Uterus (tissue), 4 donors: ENCODE measurements around the gene TMEM114. TPM values are rescaled to one million over a fixed set of nuclear protein-coding genes. Genes with fewer than 3 reads are reported as not detected.

ENCODE experiments used
- DNase-seq, 2 donors: peaks; one replicate each; pipeline ENCODE4 v3.0.0-alpha.2; 2019 to 2020
- H3K27ac ChIP-seq, 2 donors: fragments of 200-600 bp; sonication (generic); 1 replicate in 1 of 2; 2 replicates in 1 of 2; pipeline ENCODE4 v1.5.1; 2016 to 2018
- H3K27me3 ChIP-seq, 2 donors: fragments of 200-600 bp; sonication (generic); one replicate each; pipeline ENCODE4 v1.5.1; 2018 to 2019; ENCODE audit warnings: control low read depth in 1 of 2
- H3K36me3 ChIP-seq, 2 donors: fragments of 200-600 bp; sonication (generic); one replicate each; pipeline ENCODE4 v1.5.1; 2019; ENCODE audit warnings: control low read depth in 1 of 2
- H3K4me1 ChIP-seq, 2 donors: fragments of 200-600 bp; sonication (generic); one replicate each; pipeline ENCODE4 v1.5.1; 2018 to 2019; ENCODE audit warnings: control low read depth in 1 of 2
- H3K4me3 ChIP-seq, 2 donors: fragments of 200-600 bp; sonication (generic); 1 replicate in 1 of 2; 2 replicates in 1 of 2; pipeline ENCODE4 v1.5.1; 2018 to 2019; ENCODE audit warnings: mild to moderate bottlenecking in 1 of 2
- H3K9me3 ChIP-seq, 2 donors: fragments of 200-600 bp; sonication (generic); one replicate each; pipeline ENCODE4 v1.5.1; 2019; ENCODE audit warnings: control low read depth in 1 of 2
- POLR2A ChIP-seq, 2 donors: fragments of 450-650 bp; IDR thresholded peaks; one replicate each; pipeline ENCODE4 v1.6.1; 2016; ENCODE audit warnings: antibody characterized with exemption in 2 of 2, mild to moderate bottlenecking in 1 of 2, moderate library complexity in 1 of 2
- intact Hi-C: fragments of 100-400 bp; cut with DNase I; formaldehyde crosslinking; loops from one replicate; pipeline ENCODE4 v1.15.1; 2023; ENCODE audit warnings: low total_unique reads
- total RNA-seq, 4 donors: library from RNA; depleted of rRNA in 3 of 4; stranded (reverse); fragments of >200 nt in 3 of 4; gene quantifications; one replicate each; pipeline versions ENCODE4 v1.1.0 to v1.2.4, GENCODE V29; 2014 to 2023
- TF ChIP-seq, protein P1 (sequence below), 4 experiments: fragments of 200-600 bp in 2 of 4; fragments of 450-650 bp in 2 of 4; sonication (generic) in 2 of 4; IDR thresholded peaks; one replicate each; pipeline ENCODE4 v1.5.1; 2016 to 2019; ENCODE audit warnings: antibody characterized with exemption in 4 of 4, mild to moderate bottlenecking in 2 of 4, moderate library complexity in 1 of 4
- donor health status: DM: yes; HTN: yes; CAD: no.

The TMEM114 gene
- total RNA-seq, 4 donors from 2014 or later, result not detected

DNA sequence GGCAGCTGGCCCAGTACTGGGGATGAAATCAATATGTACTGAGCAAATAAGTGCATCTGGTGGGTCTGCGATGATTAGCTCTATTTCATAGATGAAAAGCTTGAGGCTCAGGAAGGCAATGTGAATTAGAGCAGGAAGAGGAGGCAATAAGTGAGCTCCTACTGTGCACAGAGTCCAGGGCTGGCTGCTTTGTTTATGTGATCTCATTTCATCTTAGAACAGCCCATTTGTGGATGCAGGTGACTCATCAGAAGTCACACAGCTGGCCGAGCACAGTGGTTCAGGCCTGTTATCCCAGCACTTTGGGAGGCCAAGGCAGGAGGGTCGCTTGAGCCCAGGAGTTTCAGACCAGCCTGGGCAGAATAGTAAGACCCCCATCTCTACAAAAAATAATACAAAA lies 7.1 kb downstream of the TMEM114 start:
- TF ChIP-seq, protein P1, sequence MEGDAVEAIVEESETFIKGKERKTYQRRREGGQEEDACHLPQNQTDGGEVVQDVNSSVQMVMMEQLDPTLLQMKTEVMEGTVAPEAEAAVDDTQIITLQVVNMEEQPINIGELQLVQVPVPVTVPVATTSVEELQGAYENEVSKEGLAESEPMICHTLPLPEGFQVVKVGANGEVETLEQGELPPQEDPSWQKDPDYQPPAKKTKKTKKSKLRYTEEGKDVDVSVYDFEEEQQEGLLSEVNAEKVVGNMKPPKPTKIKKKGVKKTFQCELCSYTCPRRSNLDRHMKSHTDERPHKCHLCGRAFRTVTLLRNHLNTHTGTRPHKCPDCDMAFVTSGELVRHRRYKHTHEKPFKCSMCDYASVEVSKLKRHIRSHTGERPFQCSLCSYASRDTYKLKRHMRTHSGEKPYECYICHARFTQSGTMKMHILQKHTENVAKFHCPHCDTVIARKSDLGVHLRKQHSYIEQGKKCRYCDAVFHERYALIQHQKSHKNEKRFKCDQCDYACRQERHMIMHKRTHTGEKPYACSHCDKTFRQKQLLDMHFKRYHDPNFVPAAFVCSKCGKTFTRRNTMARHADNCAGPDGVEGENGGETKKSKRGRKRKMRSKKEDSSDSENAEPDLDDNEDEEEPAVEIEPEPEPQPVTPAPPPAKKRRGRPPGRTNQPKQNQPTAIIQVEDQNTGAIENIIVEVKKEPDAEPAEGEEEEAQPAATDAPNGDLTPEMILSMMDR (IDR thresholded peaks at IDR 0.05), result no peak
- TF ChIP-seq POLR2A (IDR thresholded peaks at IDR 0.05), result no peak
- no peaks in the 10 kb centered on the region for H3K4me1 ChIP-seq
- H3K27me3 ChIP-seq, result peaks cover 0 to 3% of the 10 kb centered on the region in 2 donors
- no peak overlapping the region for H3K4me3 ChIP-seq
- no peaks in the 10 kb centered on the region for H3K36me3 ChIP-seq
- intact Hi-C loops, result no loop called here
- no peaks in the 10 kb centered on the region for H3K9me3 ChIP-seq
- H3K27ac ChIP-seq, result no peak overlapping the region
- DNase-seq, result no peak

- intact Hi-C loops, result no loop called here
Observed at GRCh38 chr16:8581831-8582580, 8.3 kb downstream of the TMEM114 start.

GRCh38 chr16:8579559-8579958 lies 10.8 kb downstream of the TMEM114 start:
- no peak overlapping the region for H3K4me3 ChIP-seq
- no peak overlapping the region for H3K27ac ChIP-seq
- DNase-seq, result no peak
- H3K36me3 ChIP-seq, result no peaks in the 10 kb centered on the region
- intact Hi-C loops, result no loop called here
- TF ChIP-seq POLR2A (IDR thresholded peaks at IDR 0.05), result no peak
- TF ChIP-seq, protein P1 (IDR thresholded peaks at IDR 0.05), result no peak
- H3K9me3 ChIP-seq, result no peaks in the 10 kb centered on the region
- H3K4me1 ChIP-seq, result no peaks in the 10 kb centered on the region
- H3K27me3 ChIP-seq, result no peaks in the 10 kb centered on the region

More at GRCh38 chr16:8581831-8582580, 8.3 kb downstream of the TMEM114 start:
- H3K36me3 ChIP-seq, result no peaks in the 10 kb centered on the region
- DNase-seq, result no peak
- H3K27ac ChIP-seq, result no peak overlapping the region
- H3K27me3 ChIP-seq, result no peaks in the 10 kb centered on the region
- no peak for TF ChIP-seq POLR2A (IDR thresholded peaks at IDR 0.05)
- H3K9me3 ChIP-seq, result no peaks in the 10 kb centered on the region
- H3K4me1 ChIP-seq, result no peaks in the 10 kb centered on the region
- H3K4me3 ChIP-seq, result no peak overlapping the region

GRCh38 chr16:8577678-8578304 lies 12.5 kb downstream of the TMEM114 start:
- no peak for TF ChIP-seq POLR2A (IDR thresholded peaks at IDR 0.05)
- TF ChIP-seq, protein P1 (IDR thresholded peaks at IDR 0.05), result no peak
- H3K27ac ChIP-seq, result no peak overlapping the region
- no peaks in the 10 kb centered on the region for H3K4me1 ChIP-seq
- DNase-seq, result no peak
- no peak overlapping the region for H3K4me3 ChIP-seq
- no peaks in the 10 kb centered on the region for H3K9me3 ChIP-seq
- intact Hi-C loops, result no loop called here
- H3K27me3 ChIP-seq, result no peaks in the 10 kb centered on the region
- no peaks in the 10 kb centered on the region for H3K36me3 ChIP-seq

DNA sequence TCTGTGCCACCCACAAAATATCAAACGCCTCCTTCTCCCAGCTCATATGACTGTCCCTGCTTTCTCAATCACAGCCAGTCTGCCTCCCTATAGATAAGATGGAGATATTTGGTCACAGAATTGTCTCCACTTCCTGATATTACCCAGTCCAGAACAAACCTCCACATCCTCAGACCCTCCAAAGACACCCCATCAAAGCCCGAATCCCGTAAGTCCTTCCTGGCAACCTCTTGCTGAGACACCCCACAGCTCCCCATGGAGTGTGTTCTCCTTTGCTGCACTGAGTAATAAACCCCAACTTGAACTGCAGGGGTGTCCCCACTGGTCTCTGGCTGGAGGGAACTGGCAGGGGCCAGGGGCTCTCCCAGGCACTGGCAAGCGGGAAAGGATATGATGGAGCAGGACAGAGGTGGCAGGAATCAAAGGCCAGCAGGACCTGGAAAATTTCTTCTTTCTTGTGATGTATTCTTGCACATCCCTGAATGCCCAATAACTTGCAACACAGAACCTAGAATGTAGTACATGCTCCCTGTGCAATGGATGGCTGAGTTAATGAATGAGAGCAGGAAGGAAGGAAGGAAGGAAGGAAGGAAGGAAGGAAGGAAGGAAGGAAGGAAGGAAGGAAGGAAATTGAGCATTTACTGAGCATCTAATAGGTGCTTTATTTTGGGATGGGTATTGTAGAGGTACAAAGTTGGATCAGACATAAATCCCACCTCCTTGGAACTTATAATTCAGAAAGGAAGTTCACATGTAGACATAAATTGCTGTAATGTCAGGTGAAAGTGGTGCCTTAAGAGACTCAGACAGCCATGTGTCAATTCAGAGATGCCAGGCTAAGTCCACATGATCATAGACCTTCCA lies 13.9 kb downstream of the TMEM114 start:
- no peak for DNase-seq
- no peaks in the 10 kb centered on the region for H3K27me3 ChIP-seq
- intact Hi-C loops, result no loop called here
- no peaks in the 10 kb centered on the region for H3K36me3 ChIP-seq
- H3K9me3 ChIP-seq, result no peaks in the 10 kb centered on the region
- no peaks in the 10 kb centered on the region for H3K4me1 ChIP-seq
- no peak overlapping the region for H3K4me3 ChIP-seq
- TF ChIP-seq, protein P1 (IDR thresholded peaks at IDR 0.05), result no peak
- no peak for TF ChIP-seq POLR2A (IDR thresholded peaks at IDR 0.05)
- H3K27ac ChIP-seq, result no peak overlapping the region
